NCI-H2227 (cell line): ENCODE data around the gene FOCAD.
"Not testable (repeated sequence)": the region's sequence is repeated elsewhere in the genome, so short reads cannot be mapped to it uniquely, and the experiment has no call there.

Experiments used
- DNase-seq: peaks from one replicate; lab custom pipeline; 2025; ENCODE audit not compliant: unreplicated experiment; lab: John Stamatoyannopoulos, UW

The FOCAD gene

DNA sequence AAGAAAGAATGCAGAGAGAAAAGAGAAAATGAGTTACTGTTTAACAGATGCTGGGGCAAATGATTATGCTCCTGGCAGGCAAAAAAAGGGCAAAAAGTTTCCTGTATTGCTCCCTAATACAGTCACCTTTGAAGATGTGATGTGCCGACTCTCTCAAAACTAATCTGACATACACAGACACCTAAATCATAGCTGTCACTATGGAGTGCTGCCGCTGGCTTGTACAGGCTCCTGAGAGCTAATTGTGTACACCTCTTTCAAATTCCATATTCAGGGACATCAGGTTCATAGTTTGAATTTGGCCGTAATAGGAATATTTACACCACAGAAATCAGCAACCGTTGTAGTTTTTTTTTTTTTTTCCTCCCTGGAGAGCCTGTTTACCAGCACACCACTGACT lies 12.4 kb upstream of the FOCAD start:
- no peak for DNase-seq

DNA sequence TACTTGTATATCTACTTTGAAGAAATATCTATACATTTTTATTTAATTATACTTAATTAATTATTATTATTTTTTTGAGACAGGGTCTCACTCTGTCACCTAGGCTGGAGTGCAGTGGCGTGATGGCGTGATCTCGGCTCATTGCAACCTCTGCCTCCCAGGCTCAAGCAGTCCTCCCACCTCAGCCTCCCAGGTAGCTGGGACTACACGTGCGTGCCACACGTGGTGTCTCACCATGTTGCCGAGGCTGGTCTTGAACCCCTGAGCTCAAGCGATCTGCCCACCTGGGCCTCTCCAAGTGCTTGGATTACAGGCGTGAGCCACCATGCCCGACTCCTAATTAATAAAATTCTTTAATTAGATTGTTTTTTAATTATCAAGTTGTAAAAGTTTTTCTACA lies 10.5 kb upstream of the FOCAD start:
- not testable (repeated sequence) for DNase-seq

DNA sequence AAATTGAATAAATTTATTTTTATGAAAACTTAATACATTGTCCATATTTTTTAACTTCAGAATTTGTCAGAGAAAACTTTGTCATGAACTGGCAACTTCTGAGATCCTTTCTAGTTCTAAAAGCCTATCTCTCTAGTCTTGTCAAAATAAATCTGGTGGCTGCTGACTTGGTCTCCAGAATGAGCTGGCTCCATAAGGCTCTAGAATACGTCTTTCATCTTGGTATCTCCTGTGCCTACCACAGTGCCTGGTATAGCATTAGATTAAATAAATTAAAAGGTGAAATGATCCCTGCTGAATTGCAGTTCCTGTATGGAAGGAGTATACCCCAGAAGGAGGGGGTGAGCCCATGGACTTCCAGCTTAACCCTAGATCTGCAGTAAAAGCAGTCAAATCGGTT lies 2.6 kb upstream of the FOCAD start:
- no peak for DNase-seq

DNA sequence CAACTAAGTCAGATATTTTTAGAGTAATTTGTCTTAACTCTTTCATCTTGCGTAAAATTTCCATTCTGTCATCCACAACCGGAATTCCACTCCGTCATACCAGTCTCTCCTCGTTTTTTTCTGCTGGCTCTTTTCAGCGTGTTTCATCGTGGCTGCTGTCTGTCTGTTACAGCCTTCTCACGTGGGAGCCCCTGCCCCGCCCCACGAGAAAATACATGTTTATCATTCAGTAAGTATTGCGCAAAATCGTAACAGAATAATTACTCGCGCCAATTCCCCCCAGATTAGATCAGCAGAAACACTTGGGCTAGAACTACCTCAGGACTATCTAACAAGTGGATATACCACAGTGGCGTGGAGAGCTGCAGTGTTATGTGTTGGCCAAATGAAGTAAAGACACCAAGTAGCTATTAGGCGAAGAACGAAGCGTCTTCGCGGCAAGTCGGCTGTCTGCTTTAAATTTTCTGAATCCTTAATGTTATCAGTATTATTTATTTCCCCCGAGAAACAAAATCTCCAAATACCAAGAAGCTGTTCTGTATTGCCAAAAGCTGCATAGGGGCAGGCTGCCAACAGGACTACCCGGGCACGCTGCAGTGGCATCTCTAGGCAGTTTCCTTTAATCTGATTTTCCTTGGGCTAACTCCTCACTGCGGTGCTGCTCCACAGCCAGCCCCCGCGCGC lies 566 bp upstream of the FOCAD start:
- peak; percentile 45 for DNase-seq

DNA sequence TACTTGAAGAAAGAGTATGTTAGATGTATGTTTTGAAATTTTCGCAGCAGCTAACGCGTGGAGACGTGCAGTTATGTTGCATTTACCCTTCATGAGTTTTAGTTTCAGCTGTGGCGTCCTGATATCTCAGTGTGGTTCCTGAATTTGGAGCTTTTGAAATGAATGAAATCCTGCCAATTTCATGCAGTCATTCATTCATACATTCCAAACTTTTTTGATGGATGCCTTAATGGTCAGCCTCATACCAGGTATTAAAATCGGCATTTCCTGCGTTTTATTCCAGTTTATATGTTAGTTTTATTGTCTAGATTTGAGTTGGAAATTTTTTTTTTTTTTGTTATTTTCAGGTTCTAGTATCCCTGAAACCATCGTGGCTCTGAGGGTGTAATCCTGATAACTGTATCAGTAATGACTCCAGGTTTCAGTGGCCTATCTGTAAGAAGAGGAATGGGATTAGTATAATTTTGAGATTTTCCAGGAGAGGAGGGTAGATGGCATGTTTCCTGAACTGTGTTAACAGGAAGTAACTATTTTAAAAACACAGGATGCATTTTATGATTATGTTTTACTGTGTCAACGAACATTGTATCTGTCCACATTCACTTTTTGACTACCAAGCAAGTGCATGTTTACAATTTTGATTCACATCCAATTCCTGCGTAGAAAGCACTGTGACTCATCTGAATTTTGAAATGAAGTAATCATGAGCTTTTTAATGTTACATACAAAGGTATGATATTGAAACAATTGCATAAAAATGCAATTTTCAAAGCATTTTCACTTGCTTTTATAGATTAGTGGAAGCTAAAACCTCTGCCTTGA lies 1.0 kb downstream of the FOCAD start:
- DNase-seq, result no peak

DNA sequence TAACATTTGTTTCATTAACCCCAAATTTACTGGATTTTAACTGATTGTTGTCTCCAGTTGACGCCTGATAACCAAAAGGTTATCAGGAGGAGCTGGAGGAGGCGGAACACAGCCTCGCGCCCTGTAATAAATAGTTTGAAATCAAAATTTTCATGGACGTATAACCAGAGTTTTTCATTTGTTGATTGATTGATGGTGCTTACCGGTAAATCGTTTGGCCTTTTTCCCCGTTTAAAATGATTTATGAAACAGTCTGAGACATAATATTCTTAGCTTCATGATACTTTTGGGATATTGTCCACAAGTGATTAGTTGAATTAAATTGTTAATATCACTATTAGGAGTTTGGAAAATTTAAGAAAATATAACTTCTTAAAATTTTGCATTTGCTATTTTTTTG lies 1.7 kb downstream of the FOCAD start:
- no peak for DNase-seq

DNA sequence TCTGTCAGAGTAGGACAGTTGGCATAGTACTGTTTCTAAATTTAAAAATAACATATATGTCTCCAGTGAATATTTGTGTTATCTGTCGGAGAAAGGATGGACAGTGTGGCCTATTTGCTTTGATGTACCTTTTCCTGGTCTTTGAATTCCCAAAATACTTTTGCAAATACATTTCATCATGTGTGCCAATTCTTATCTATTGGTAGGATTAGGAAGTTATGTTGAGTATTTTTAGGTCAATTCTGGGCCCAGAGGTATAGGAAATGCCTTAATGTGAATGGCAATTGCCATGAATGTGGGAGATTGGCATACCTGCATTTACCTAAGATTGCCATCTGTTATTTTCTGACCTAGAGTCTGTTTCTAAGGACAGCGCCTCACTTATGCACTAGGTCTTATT lies 5.8 kb downstream of the FOCAD start:
- DNase-seq, result no peak

DNA sequence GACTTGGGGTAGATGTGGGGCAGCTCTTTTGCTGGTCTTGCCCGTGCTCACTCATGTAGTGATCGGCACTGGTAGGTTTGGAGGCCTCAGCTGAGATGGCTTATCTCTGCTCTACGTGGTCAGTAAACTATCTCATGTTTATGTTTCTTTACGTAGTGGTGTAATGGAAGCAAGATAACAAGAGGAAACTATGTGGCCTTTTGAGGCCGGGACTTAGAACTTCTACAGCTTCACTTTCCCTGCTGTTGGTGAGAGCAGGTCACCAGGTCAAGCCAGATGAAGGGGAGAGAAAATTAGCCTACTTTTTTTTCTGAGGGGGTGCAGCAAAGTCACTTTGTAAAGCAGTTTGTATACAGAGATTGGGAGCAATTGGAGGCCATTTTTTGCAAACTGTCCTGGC lies 8.5 kb downstream of the FOCAD start:
- no peak for DNase-seq

DNA sequence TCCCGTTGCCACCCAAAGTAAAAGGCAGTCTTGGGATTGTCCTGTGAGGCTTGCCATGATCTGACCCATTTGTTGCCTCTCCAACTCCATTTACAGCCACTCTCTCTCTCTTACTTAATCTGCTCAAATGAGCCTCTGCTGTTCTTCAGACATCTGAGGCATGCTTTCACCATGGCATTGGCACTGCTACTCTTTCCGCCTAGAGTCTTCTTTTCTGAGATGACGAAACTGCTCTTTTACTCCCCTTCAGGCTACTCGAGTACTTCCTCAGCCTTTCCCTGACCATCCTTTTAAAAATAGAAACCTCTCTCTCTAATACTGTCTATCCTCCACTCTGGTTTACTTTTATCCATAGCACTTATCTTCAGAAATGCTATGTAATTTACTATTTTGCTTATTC lies 9.0 kb downstream of the FOCAD start:
- DNase-seq, result no peak

DNA sequence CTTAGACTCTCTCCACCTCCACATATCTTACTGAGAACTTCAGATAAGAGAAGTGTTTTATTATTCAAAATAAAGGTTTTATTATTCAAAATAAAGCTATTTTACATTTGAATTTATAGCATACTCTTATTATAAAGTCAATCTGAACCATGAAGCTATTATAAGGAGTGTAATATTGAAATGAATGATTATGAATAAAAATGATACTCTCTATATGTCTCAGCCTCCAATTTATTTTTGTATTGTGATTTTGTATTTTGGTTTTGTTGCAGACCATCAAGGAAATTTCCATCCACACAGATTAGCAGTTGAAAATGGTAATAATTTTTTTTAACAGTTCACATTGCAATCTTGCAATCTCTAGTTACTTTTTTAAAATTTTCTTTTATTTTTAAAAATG lies 10.2 kb downstream of the FOCAD start:
- no peak for DNase-seq

DNA sequence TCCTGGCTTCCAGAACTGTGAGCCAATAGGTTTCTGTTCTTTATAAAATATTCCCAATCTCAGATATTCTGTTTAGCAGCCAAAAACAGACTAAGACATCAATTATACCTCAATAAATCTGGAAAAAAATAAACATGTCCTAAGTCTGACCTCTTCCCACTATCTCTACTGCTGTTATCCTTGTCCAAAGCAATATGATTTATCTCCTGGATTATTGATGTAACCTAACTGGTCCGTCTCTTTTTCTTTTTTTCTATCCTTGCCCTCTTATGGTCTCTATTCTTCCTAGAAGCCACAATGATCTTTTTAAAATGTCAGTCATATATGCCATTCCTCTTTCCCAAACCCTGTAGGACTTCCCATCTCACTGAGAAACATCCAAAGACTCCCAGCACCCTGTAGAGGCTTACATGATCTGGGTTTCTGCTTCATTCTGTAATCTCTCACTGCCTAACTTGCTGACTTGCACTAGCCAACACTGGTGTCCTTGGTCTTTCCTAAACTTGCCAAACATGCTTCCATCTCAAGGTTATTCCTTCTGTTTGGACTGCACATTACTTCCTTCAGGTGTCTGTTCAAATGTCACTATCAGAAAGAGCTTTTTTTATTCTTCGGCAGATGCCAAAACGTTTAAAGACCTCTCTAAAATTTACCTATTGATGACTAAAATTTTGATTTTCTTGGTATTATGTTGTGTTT lies 13.1 kb downstream of the FOCAD start:
- no peak for DNase-seq

DNA sequence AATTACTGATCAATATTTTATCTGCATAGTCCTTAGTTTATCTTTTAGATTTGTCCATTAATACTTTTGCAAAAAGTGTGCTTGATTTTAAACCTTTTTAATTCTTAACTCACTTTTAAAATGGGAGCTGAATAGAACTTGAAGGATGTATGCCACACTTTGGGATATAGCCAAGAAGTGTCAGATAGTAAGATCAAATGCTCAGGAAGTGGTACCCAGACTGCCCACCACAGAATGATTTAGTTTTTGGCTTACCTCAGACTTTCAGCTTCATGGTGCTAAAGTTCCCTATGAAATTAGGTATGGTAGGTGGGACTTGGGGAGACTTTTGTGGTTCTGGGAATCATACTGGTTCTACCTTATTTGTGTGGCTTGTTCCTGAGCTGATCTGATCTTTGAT lies 14.7 kb downstream of the FOCAD start:
- DNase-seq, result no peak

DNA sequence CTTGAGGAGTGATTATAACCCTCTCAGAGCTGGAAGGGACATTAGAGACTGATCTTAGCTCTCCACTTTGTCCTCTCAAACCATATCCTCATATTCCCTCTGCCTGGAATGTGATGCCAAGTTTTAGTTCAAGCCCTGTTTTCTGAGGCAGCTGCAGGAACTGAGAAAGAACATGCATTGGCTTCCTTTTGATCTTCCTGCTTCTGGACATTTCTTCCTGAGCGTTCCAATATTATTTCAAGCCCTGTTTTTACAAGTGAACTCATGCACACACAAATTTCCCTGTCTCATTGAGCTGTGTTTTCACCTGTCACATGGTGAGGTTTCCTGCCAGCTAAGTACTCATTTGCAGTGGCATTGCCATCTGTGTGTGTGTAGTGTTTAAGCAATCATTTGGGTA lies 17.0 kb downstream of the FOCAD start:
- DNase-seq, result peak; percentile 37

DNA sequence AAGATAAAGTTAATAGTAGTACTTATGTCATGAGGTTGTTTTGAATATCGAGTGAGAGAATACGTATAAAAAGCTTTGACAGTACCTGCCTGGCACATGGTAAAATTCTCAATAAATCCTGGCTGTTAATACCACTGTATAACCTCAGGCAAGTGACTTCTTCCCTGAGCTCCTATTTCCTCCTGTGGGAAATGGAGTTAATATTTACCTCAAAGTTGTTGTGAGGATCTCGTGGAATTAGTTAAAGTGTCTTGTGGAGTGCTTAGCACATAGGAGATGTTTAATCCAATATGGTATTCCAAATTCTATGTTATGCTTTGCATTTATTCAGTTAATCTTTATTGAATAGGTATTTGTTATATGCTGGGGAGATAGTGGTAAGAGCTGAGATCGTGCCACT lies 18.5 kb downstream of the FOCAD start:
- DNase-seq, result no peak

DNA sequence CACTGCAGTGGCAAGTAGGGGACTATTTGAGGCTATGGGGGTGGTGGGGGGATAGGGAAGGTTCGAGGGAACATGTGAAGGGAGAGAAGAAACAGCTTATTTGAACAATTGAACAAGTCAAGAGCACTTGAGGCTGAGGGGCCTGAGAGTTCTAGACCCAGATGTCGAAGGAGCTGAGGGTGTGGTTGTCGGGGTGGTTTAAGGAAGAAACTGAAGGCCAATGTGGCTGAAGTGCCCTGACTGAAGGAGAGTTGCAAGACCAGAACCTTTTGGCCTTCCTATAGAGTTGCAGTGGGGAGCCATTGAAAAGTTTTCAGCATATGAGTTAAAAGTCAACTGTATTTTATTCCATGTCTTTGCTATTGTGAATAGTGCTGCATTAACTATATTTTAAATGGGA lies 19.1 kb downstream of the FOCAD start:
- no peak for DNase-seq

DNA sequence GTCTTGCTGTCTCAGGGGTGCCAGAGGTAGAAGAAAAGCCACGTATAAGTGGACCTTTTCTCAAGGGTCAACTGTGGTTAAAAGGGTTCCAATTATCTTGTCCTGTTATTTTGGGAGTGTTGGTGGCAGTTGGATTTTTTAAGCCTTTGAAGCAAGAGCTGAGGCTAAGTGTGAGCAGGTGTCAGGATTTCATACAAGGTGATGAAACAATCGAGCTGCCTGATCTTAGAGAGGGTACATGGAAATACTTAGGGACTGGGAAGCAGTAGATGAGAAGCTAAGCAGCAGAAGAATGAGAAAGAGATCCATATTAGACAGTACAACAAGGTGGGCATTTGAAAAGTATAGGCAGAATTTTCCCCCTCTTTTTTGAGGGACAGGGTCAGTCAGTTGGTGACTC lies 23.6 kb downstream of the FOCAD start:
- DNase-seq, result peak; percentile 6

DNA sequence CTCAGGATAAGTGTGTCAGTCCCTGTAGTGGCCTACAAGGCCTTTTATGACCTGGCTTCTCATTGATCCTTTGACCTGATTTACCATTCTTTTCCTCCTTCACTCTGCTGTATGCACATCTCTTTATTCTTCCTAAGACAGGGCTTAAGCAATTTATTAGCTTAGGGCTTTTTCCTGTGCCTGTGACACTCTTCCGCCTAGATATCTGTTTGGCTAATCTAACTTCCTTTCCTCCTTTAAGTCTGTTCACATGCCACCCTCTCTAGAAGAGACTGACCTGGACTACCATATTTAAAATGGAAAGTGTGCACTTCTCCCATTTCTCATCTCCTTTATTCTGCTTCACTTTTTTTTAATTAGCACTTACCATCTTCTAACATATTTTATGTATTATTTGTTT lies 29.1 kb downstream of the FOCAD start:
- DNase-seq, result no peak

DNA sequence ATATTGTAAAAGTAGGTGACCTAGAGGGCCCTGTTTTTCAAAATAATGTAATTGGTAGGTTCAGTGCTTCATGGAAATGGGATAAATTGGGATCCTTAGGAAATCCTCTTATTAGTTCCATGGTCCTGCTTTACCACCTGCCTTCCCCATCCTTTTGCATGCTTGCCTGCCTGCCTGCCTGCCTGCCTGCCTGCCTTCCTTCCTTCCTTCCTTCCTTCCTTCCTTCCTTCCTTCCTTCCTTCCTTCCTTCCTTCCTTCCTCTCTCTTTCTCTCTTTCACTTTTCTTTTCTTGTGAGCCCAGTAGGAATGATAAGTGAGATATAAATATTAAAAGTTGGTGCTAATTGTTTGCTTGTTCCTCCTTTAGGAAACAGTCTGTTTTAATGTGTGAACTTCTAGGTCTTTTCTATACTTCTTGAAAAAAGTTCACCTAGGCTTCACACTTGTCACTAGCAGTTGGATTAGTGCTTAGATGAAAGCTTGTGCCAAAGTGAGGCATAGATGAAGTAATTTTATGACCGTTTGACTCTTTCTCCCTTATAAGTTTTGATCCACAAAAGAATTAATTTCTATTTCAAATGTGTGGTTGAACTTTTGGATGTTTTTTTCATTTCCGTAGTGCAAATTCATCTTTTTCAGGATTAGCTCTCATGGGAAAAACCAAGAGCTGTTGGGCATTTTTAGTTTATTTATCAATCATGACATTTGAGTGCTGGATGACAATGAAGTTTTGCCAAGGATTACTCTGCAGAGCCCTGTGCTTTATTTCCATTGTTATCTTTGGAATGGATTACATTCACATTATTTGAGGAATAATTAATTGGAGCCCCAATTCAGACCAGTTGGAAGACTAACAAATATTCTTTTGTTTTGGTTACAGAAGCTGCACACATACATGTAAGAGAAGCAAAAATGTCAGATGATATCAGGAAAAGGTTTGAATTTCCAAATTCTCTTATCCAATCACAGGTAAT lies 30.7 kb downstream of the FOCAD start:
- no peak for DNase-seq

DNA sequence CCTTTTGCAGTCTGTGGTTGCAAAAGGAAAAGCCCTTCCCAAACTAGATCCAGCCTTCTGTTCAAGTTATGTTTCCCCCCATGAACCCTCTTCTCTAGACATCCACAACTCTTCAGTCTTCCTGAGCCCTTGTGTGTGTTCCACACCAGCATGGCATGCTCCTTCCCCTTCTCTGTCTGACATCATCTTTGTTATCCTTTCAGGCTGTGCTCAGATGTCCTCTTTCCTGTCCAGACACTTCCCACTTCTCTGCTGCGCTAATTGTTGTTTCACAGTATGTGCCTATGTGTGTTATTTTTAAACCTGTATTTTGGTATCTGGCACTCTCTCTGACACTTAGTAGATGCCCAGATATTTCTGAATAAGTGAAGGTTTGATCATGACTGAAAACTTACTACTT lies 38.2 kb downstream of the FOCAD start:
- no peak for DNase-seq

DNA sequence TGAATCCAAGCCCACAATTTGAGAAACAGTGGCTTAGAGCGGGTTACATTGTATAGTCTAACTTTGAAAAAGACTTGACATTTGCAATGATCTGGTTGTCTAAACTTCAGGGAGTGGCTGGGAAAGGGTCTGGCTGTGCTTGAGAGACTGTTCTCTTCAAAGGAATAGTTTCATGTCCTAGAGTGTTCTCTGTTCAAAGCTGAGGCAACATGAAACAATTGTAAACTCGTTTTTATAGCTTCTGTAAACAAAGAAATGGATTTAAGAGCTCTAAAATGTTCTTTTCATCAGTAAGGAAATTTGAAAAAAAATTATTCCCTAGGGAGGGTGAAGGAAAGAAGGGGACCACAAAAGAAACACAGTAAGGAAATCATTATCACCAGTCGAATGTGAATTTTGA lies 41.6 kb downstream of the FOCAD start:
- DNase-seq, result no peak

DNA sequence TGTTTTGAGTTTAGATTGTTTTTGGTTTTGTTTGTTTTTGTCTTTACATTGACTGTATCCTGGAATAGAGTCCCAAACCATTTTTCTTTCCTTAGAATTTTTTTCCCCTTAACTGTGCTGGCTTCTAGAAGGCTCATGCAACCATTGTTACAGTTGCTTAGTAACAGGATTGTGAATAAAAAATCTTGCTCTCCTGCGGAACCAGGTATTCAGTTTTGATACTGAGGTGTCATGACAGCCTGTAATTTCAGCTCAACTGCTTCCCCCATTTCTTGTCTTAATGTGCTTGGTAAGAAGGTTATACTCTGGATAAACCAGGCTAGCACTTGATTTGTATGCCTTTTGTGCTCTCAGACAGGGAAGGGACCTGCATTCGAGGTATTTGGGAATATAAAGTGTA lies 42.1 kb downstream of the FOCAD start:
- peak; percentile 45 for DNase-seq
